ENCODE results near the gene DMXL1.
"Not testable (repeated sequence)": the region's sequence is repeated elsewhere in the genome, so short reads cannot be mapped to it uniquely, and the experiment has no call there.

The DMXL1 gene

GRCh38 chr5:119063579-119064379 is 7.1 kb upstream of the DMXL1 start:
- DNase-seq: no peak

GRCh38 chr5:119067450-119067849 is 3.4 kb upstream of the DMXL1 start:
- DNase-seq: no peak

GRCh38 chr5:119070578-119070827 is 384 bp upstream of the DMXL1 start:
- DNase-seq: peak; percentile 80

GRCh38 chr5:119071561-119071995 is 691 bp downstream of the DMXL1 start:
- DNase-seq: no peak

DNA sequence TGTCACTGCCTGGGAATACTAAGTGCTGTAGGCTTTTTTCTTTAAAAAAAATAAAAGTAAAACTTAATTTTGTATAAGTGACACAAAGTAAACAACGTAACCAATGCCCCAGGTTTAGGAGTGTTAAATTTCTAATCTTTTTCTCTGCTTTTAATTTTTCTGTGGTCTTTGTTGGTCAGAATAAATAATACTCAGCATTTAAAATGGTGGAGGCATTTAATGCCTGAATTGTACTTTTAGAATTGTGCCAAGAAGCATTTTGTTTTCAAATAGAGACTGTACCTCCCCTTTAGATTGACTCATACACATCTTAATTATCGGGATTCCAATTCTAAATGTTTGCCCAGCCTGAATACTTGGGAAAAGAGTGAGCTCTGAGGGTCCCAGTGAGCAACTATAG is 1.6 kb downstream of the DMXL1 start:
- no peak for DNase-seq

DNA sequence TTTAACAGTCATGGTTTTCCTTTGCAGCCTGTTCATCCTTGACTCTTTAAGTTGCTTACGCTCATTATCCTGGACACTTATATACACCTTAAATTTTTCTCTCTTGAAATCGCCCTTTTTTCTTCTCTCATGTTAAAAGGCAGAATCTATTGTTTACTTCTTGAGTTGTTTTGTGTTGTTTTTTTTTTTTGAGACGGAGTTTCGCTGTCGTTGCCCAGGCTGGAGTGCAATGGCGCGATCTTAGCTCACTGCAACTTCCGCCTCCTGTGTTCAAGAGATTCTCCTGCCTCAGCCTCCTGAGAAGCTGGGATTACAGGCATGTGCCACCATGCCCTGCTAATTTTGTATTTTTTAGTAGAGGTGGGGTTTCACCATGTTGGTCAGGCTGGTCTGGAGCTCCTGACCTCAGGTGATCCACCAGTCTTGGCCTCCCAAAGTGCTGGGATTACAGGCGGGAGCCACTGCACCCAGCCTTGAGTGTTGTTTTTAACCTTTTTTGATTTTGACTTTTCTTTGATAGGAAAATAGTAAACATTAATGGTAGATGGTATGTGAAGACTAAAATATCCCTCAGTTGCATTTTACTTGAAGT is 3.0 kb downstream of the DMXL1 start:
- not testable (repeated sequence) for DNase-seq

DNA sequence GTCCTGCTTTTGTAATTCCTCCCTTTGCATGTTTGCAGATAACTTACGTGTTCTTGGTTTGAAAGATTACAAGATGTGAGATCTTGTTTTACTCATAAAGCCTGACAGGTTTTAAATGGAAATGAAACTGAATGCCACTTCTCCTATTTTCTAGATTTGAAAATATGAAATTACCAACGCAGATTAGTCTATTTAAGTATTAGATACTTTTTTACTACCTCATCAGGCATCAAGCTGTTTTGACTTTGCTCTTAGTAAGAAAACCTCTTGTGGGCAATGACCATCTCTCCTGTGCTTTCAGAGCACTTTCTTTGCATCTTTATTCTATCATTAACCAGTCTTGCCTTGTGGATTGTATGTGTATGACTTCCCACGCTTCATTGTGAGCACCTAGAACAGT is 3.5 kb downstream of the DMXL1 start:
- DNase-seq: no peak

GRCh38 chr5:119075269-119075668 is 4.4 kb downstream of the DMXL1 start:
- not testable (repeated sequence) for DNase-seq

DNA sequence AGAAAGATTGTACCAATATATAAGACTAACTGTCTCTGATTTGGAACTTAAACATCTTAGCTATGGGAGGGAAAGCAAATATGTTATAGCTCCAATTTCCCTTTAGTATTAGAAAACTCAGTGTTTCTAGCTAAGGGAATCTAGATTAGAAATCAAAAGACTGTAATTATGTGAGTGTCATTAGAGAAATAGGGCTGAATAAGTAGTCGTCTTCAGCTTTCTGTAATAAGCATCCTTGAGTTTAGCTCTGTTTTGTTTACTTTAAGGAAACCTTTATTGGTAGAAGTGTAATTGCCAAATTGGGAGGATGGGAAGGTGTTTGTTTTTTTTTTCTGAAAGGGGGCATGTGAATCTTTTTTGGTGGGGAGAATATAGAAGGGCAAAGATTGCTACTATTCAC is 5.2 kb downstream of the DMXL1 start:
- DNase-seq: no peak

DNA sequence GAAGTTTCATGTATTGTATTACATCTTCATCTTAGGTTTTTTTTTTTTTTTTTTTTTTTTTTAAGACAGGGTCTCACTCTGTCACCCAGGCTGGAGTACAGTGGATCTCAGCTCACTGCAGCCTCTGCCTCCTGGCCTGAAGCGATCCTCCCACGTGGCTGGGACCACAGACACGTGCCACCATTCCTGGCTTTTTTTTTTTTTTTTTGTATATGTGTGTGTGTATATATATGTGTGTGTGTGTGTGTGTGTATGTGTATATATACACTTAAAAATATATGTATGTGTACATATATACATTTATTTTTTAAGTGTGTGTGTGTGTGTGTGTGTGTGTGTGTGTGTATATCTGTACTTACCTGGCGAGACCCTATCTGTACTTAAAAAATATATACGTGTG is 6.6 kb downstream of the DMXL1 start:
- no peak for DNase-seq

GRCh38 chr5:119078071-119078846 is 7.4 kb downstream of the DMXL1 start:
- no peak for DNase-seq

DNA sequence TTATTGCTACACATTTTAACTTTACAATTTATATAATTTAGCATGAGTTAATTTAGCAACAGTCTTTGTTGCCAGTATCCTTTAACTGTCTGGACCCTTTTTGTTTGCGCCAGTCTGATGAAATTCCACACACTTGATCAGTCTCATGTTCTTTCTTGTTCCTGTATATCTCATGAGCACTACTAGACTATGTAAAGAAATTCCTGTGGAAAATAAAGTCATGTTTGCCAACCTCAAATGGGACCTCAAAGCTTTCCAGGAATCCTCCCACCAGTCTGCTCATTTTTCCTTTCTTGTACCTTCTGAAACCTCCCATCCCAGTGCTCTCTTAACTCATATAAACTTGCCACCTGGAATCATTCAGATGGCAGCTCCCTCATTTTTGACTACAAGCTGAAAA is 8.0 kb downstream of the DMXL1 start:
- DNase-seq: no peak

- DNase-seq: no peak
Observed at GRCh38 chr5:119079318-119079921, 8.5 kb downstream of the DMXL1 start.

DNA sequence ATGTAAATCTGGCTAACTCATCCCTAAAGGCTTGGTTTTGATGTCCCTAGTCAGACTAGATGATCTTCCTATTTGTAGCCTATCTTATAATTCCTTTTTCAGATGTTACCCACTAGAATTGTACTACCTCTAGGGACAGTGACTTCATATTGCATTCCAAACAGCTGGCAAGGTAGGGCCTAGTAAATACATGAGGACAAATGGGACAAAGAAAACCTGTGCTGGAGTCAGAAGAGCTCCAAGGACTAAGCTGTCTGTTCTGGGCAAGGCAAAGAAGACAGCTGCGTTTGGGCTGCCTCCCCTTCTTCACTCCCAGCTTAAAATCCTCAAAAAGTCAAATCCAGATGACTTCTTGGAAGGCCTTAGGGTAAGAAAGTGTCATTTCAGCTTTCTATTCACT is 10.0 kb downstream of the DMXL1 start:
- DNase-seq: no peak

GRCh38 chr5:119082691-119083090 is 11.8 kb downstream of the DMXL1 start:
- no peak for DNase-seq

- DNase-seq: no peak
Observed at GRCh38 chr5:119083679-119084078, 12.8 kb downstream of the DMXL1 start.

DNA sequence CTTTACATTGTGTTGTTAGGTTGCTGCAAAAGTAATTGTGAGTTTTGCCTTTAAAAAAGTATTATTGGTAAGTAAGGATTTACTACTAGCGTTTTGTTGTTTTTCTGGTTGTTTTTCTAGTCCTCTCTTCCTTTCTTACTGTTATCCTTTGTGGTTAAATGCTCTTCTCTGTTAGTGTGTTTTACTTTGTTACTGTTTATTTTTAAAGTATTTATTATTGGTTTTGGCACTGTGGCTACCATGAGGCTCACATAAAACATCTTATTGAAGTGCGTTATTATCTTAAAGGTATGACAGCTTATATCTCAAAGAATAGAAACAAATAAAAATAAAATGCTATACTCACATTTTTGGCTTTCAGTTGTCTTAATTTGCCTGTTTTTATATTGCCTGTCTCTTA is 17.6 kb downstream of the DMXL1 start:
- DNase-seq: no peak

DNA sequence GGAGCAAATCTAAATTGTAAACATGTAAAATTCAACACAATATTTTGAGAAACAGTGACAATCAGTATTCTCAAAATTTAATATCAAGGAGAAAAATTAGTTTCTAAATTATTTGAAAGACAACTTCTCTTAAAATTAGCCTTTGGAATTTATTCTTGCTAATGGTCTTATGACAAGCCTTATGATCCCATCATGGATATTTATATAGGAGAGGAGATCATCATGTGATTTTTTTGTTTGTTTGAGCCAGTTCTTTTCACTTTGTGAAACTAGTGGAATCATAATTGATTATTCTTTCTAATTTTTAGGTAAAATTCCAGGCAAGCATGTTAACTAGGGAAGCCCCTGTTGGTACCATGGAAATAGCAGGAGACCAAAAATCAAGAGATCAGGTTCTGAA is 24.7 kb downstream of the DMXL1 start:
- DNase-seq: no peak

- DNase-seq: no peak
Observed at GRCh38 chr5:119105971-119106370, 35.1 kb downstream of the DMXL1 start.

GRCh38 chr5:119112151-119112550 is 41.3 kb downstream of the DMXL1 start:
- no peak for DNase-seq

- no peak for DNase-seq
Observed at GRCh38 chr5:119117237-119117636, 46.4 kb downstream of the DMXL1 start.

DNA sequence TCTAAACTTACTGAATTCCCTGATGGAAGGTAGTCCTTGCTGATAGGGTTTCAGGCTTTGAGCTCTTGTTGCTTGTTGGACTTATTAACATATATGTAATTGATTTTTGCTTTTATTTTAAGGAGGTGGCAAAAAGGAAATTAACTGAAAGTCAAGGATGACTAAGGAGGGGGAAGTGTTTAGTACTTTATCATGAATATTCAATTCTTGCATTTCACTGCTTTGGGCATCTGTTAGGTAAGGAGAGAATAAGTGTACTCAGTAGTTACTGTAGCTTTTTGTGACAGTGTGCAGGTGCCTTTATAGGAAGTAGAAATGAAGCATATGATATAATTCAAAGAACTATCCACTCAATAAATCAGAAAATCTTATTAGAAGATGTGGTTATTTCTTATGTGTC is 47.1 kb downstream of the DMXL1 start:
- DNase-seq: no peak

GRCh38 chr5:119120893-119121292 is 50.0 kb downstream of the DMXL1 start:
- no peak for DNase-seq

GRCh38 chr5:119122474-119122873 is 51.6 kb downstream of the DMXL1 start:
- DNase-seq: not testable (repeated sequence)

Data from NK-92 treated with Interleukin-12 subunit alpha and Interleukin-12 subunit beta, amount 100 ng/mL, for 24 hours (cell line).